H1 (cell line): Measurements from ENCODE around the gene FKBP10. TPM values are rescaled to one million over a fixed set of nuclear protein-coding genes. Genes with fewer than 3 reads are reported as not detected.

Experiments
- BRCA1 ChIP-seq: IDR thresholded peaks from 2 replicates; pipeline ENCODE4 v1.6.1; 2012; ENCODE audit warnings: low read depth, low read length, improper control_type of control experiment
- CBX8 ChIP-seq: fragments of 300-800, 300-1000 bp; sonication (generic); IDR thresholded peaks from 2 replicates; pipeline ENCODE4 v1.7.1; 2016; ENCODE audit warnings: low read depth, low read length, borderline replicate concordance
- E2F6 ChIP-seq: IDR thresholded peaks from 2 replicates; pipeline ENCODE4 v1.6.1; 2012; ENCODE audit warnings: inconsistent platforms
- EGR1 ChIP-seq: IDR thresholded peaks from 2 replicates; pipeline ENCODE4 v1.6.1; 2011; ENCODE audit warnings: low read depth, low read length, borderline replicate concordance
- KDM1A ChIP-seq: fragments of 200-600, 300-600 bp; sonication (generic); IDR thresholded peaks from 2 replicates; pipeline ENCODE4 v1.7.1; 2016; ENCODE audit warnings: mild to moderate bottlenecking, low read length, borderline replicate concordance
- PHF8 ChIP-seq: fragments of 200-600 bp; sonication (generic); conservative IDR thresholded peaks from 2 replicates; pipeline ENCODE4 v1.7.1; 2012; ENCODE audit warnings: low read depth, mild to moderate bottlenecking, inconsistent platforms, low read length, moderate library complexity
- POLR2A ChIP-seq, 2 experiments: IDR thresholded peaks; 1 replicate in 1 of 2; 2 replicates in 1 of 2; pipeline ENCODE4 v1.6.1; 2011; ENCODE audit warnings: low read depth in 2 of 2, low read length in 2 of 2, mild to moderate bottlenecking in 2 of 2; ENCODE audit errors: control extremely low read depth in 1 of 2
- RAD21 ChIP-seq, 2 experiments: IDR thresholded peaks in 1 of 2; conservative IDR thresholded peaks in 1 of 2; 2 replicates each; pipeline ENCODE4 v1.6.1; 2011; ENCODE audit warnings: low read depth in 2 of 2, low read length in 2 of 2, improper control_type of control experiment in 1 of 2, inconsistent platforms in 1 of 2, mild to moderate bottlenecking in 1 of 2, moderate library complexity in 1 of 2
- RFX5 ChIP-seq: IDR thresholded peaks from 2 replicates; pipeline ENCODE4 v1.6.1; 2011; ENCODE audit warnings: low read depth, low read length, improper control_type of control experiment, borderline replicate concordance
- RXRA ChIP-seq: IDR thresholded peaks from 2 replicates; pipeline ENCODE4 v1.6.1; 2011; ENCODE audit warnings: low read depth, mild to moderate bottlenecking, low read length, moderate library complexity; ENCODE audit not compliant: insufficient read depth
- SIN3A ChIP-seq, 2 experiments: IDR thresholded peaks in 1 of 2; conservative IDR thresholded peaks in 1 of 2; 2 replicates each; pipeline ENCODE4 v1.6.1; 2011 to 2012; ENCODE audit warnings: low read length in 2 of 2, improper control_type of control experiment in 1 of 2, low read depth in 1 of 2, mild to moderate bottlenecking in 1 of 2
- USF2 ChIP-seq: IDR thresholded peaks from 2 replicates; pipeline ENCODE4 v1.6.1; 2011; ENCODE audit warnings: low read length, improper control_type of control experiment
- polyA plus RNA-seq, 7 experiments: library from polyadenylated mRNA; depleted of rRNA in 3 of 7; stranded (reverse) in 5 of 7; unstranded in 2 of 7; fragments of >200 nt in 5 of 7; fragments of 200-250 nt in 2 of 7; gene quantifications; 1 replicate in 5 of 7; 2 replicates in 1 of 7; 4 replicates in 1 of 7; pipeline versions ENCODE4 v1.2.1 to v1.2.3, GENCODE V29; 2011 to 2013; ENCODE audit warnings: missing spikeins in 2 of 7, mixed read lengths in 2 of 7
- total RNA-seq: library from RNA; stranded (reverse); fragmentation: NEBNext Ultra II Directional; extraction: Animal tissue kit (Norgen Biotek cat#: 25700); gene quantifications from 2 replicates; pipeline ENCODE4 v1.2.1, GENCODE V29; 2021
- TF ChIP-seq, protein P1 (sequence below): IDR thresholded peaks from 2 replicates; pipeline ENCODE4 v1.6.1; 2012; ENCODE audit warnings: low read length, inconsistent platforms

The FKBP10 gene
- total and polyA plus RNA-seq, 2 of the 8 experiments (the other 6 are each of a cell fraction or from before 2014, with no cell fraction given), result 173 to 283 TPM

DNA sequence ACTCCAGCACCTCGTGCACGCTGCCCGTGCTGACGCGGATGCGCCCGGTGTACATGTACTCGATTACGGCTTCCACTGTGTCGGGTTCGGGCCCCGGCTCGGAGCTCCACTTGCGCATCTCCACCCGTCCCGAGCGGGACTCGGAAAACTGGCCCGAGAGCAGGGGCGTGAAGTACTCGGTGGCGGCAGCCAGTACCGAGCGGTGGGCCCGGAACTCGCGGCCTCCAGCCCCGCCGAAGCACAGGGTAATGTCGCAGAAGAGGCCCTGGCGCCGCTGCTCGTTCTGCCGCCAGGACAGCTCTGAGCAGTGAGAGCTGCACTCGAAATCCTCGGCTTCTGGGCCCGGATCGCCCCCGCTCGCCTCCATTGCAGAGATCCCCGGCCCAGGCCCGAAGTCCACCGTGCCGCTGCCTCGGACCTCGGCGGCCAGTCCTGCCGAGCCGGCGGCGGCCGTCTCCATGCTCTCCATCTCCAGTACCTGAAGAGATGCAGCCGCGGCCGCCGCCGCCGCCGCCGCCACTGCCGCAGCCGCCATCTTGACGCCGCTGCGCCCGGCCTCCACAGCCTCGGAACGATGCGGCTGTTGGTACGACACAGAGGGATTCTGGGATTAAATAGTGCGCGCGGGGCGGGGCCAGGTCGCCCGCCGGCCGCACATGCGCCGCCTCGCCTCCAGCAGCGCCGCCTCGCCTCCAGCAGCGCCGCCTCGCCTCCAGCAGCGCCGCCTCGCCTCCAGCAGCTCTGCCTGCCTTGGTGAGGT is 52.2 kb downstream of the FKBP10 start, which contains the start of gene KLHL11 (continued):
- TF ChIP-seq USF2 (no peak), E2F6 (no peak; the same call in 1 of the 2 replicates), EGR1 (no peak), KDM1A (no peak), RAD21 (IDR thresholded peaks at IDR 0.05 in 1 of 2, conservative IDR thresholded peaks at IDR 0.05 in 1 of 2; ENCODE audit: low read depth in 2 of 2, low read length in 2 of 2) (peak in 1 of 2 experiments; percentile 0; a peak in 2 of 4 replicates), PHF8 (peak; percentile 83), RFX5 (no peak), CBX8 (no peak), SIN3A (conservative IDR thresholded peaks at IDR 0.05 in 1 of 2, IDR thresholded peaks at IDR 0.05 in 1 of 2; ENCODE audit: low read depth in 1 of 2, low read length in 2 of 2) (peak in 1 of 2 experiments; percentile 63; a peak in 1 of 4 replicates), POLR2A (IDR thresholded peaks at IDR 0.05; ENCODE audit: control extremely low read depth in 1 of 2, low read depth in 2 of 2, low read length in 2 of 2) (peak; percentile 42 to 87), RXRA (no peak), BRCA1 (no peak)
- TF ChIP-seq, protein P1, sequence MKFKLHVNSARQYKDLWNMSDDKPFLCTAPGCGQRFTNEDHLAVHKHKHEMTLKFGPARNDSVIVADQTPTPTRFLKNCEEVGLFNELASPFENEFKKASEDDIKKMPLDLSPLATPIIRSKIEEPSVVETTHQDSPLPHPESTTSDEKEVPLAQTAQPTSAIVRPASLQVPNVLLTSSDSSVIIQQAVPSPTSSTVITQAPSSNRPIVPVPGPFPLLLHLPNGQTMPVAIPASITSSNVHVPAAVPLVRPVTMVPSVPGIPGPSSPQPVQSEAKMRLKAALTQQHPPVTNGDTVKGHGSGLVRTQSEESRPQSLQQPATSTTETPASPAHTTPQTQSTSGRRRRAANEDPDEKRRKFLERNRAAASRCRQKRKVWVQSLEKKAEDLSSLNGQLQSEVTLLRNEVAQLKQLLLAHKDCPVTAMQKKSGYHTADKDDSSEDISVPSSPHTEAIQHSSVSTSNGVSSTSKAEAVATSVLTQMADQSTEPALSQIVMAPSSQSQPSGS, result no peak
